Dermis blood vessel endothelial cell (primary cell): Measurements from ENCODE around the gene THAP12. TPM values are rescaled to one million over a fixed set of nuclear protein-coding genes. Genes with fewer than 3 reads are reported as not detected.

Experiments
- DNase-seq: peaks from one replicate; pipeline ENCODE4 v3.0.0; 2010
- total RNA-seq: library from RNA; depleted of rRNA; stranded (reverse); fragments of >200 nt; gene quantifications from 2 replicates; pipeline ENCODE4 v1.2.3, GENCODE V29; 2014

THAP12 gene
- total RNA-seq, 1 donor from 2014 or later: 48.8 TPM

- DNase-seq: no peak
Measured at GRCh38 chr11:76379807-76380158, 1.1 kb downstream of the THAP12 start.

- DNase-seq: no peak
Measured at GRCh38 chr11:76376746-76377558, 4.0 kb downstream of the THAP12 start.

DNA sequence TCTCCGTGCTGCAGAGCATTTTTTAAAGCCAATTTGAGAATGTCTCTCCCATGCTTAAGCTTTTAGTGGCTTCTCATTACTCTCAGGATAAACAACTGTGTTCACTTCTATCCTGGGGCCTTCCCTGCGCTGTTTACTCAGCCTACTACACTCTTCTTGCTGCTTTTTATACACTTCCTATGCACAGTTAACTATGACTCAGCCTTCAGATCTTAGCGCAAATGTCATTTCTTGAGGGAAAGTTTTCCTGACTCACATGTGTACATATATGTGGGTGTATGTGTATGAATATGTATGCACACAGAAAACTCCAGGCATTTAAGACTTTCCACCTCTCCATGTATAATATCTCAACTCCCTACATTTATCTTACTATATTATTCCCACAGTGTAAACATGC is 9.8 kb downstream of the THAP12 start:
- peak; percentile 86 for DNase-seq

GRCh38 chr11:76369406-76369805 is 11.5 kb downstream of the THAP12 start:
- DNase-seq: no peak

- no peak for DNase-seq
Measured at GRCh38 chr11:76368490-76368889, 12.4 kb downstream of the THAP12 start.

DNA sequence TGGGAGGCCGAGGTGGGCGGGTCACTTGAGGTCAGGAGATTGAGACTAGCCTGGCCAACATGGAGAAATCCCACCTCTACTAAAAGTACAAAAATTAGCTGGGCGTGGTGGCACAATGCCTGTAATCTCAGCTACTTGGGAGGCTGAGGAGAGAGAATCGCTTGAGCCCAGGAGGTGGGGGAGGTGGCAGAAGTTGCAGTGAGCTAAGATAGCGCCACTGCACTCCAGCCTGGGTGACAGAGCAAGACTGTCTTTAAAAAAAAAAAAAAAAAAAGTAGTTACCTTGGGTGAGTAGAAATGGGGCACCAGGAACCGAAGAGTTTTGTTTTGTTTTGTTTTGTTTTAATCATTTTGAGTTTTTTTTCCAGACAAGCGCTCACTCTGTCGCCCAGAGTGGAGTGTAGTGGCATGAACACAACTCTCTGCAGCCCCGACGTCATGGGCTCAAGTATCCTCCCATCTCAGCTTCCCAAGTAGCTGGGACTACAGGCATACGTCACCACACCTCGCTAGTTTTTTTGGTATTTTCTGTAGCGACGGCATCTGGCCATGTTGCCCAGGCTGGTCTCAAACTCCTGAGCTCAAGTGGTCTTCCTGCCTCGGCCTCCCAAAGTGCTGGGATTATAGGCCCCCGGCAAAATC is 15.8 kb downstream of the THAP12 start:
- no peak for DNase-seq

GRCh38 chr11:76362716-76363115 is 18.2 kb downstream of the THAP12 start:
- no peak for DNase-seq

- DNase-seq: no peak
Measured at GRCh38 chr11:76361776-76362175, 19.2 kb downstream of the THAP12 start.

DNA sequence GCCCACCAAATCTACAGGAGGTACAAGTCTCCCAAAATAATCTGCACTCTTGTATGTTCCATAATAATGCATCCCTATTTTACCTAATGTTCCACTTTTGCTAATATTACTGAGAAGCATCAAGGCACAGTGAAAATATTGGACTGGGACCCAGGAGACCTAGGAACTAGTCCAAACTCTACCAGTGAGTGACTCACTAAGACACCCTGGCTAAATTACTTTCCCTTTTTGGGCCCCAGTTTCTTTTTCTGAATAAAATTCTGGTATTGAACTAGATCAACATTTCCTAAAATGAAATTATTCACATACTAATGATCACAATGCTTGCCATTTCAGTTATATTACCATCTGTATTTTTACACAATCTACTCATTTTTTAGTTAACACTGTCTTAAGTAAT is 19.6 kb downstream of the THAP12 start:
- DNase-seq: no peak

DNA sequence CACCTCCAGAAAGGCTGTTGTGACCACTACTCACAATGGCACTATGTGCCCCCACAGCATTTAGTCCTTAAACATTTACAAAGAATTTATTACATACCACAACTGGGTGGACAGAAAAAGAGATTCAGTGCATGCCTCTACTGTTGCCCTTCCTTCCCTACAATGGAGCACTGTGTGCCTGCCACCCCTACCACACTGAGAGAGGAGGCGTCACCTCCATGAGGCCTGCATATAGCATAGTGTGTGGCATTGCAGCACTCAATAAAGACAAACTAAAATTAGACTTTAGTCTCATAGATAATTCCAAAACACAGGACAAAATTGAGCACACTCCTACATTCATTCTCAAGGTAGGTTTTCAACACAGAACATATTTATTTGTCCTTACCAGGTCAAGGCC is 25.8 kb downstream of the THAP12 start:
- no peak for DNase-seq

- DNase-seq: no peak
Measured at GRCh38 chr11:76348348-76348747, 32.6 kb downstream of the THAP12 start.

- DNase-seq: no peak
Measured at GRCh38 chr11:76347466-76347865, 33.5 kb downstream of the THAP12 start.

DNA sequence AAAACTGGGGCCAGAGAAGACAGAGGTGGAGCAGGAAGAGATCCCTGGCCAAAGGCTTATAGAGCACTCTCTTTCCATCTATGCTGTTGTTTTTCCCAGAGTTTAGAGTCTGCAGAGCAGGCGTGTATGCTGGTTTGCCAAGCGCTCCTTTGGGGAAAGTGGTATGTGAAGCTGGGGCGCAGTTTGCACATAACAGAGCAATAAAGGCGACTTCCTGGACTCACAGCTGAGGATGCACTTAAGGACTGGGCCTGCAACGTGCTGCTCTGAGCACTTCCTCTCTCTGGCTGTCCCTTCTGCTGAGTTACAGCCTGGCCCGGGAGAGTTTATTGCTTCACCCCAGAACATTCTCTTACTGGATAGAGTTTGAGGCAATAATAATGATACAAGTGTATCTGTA is 41.7 kb downstream of the THAP12 start:
- peak; percentile 32 for DNase-seq

- DNase-seq: no peak
Measured at GRCh38 chr11:76337923-76338322, 43.0 kb downstream of the THAP12 start.

DNA sequence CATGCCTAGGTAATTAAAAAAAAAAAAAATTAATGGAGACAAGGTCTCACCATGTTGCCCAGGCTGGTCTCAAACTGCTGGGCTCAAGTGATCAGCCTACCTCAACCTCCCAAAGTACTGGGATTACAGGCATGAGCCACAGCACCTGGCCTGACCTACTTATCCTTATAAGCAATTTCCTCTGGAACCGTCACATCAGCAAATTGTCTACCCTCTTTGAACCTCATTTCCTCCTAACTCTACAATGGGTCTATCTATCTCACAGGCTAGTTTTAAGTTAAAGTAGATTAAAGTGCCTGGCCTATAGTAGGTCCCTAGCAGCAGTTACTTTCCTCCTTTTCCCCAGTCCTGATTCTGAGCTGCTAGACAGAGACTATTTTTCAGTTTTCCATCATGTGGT is 43.5 kb downstream of the THAP12 start:
- DNase-seq: no peak

DNA sequence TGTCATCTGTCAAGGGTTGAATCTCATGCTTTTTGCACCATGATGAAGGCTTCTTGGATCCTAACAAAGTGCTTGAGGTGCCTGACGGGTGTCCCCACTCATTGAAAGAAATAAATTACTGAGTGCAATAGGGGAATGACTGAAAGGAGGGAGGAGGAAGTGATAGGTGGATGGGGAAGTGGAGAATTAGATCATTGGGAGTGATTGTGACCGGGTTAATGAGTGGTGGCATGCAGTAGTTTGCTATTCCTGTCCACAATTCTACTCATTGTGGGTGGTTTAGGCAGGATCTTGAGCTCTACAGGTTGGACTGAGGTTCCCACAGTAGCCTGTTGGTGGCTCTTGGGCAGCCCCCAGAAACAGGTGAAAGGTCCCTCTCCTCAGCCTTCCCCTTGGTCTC is 44.3 kb downstream of the THAP12 start:
- DNase-seq: no peak

- DNase-seq: no peak
Measured at GRCh38 chr11:76335842-76336241, 45.1 kb downstream of the THAP12 start.

DNA sequence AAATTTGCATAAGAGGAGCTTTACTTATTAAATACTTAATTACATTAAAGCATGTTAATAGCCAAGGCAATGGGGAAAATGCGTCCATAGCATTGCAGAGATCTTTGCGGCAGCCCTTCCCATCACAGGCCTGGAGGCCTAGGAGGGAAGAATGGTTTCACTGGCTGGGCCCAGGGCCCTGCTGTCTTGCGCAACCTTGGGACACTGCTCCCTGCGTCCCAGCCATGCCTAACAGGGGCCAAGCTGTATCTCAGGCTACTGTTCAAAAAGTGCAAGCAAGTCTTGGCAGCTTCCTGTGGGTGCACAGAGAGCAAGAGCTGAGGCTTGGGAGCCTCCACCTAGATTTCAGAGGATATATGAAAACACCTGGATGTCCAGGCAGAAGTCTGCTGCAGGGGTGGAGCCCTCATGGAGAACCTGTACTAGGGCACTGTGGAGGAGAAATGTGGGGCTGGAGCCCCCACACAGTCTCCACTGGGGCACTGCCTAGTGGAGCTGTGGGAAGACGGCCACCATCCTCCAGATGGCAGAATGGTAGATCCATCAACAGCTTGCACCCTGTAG is 46.0 kb downstream of the THAP12 start:
- DNase-seq: no peak

GRCh38 chr11:76330651-76331050 is 50.3 kb downstream of the THAP12 start:
- DNase-seq: no peak

DNA sequence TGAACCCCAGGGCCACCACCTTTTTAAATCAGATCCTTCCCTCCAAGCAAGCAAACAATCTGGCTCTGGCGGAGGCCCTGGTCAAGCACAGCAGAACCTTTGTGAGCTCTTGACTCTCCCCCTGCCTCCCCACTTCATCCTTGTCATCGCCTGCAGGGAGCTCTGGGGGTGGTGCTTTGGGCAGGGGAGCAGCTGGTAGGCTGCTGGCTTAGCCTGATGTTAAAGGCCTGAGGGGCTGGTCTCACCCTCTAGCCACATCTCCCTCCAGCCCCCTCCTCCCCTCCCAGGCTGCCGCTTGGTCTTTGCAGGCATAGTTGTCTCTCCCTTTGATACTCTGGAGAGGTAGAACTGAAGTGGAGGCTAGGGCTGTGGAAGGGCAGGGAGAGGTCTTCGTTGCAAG is 50.9 kb downstream of the THAP12 start:
- DNase-seq: no peak

- no peak for DNase-seq
Measured at GRCh38 chr11:76329084-76329648, 51.8 kb downstream of the THAP12 start.

- no peak for DNase-seq
Measured at GRCh38 chr11:76327756-76328388, 53.1 kb downstream of the THAP12 start.

GRCh38 chr11:76327202-76327601 is 53.7 kb downstream of the THAP12 start:
- DNase-seq: no peak
